NAMALWA (cell line): ENCODE results near the gene MCEMP1.
A peak's percentile ranks its signal among the peaks of the same experiment; 100 is the strongest.

Experiments
- DNase-seq: peaks from one replicate; pipeline ENCODE4 v3.0.0-alpha.2; 2015; ENCODE audit warnings: low spot score

Gene MCEMP1

DNA sequence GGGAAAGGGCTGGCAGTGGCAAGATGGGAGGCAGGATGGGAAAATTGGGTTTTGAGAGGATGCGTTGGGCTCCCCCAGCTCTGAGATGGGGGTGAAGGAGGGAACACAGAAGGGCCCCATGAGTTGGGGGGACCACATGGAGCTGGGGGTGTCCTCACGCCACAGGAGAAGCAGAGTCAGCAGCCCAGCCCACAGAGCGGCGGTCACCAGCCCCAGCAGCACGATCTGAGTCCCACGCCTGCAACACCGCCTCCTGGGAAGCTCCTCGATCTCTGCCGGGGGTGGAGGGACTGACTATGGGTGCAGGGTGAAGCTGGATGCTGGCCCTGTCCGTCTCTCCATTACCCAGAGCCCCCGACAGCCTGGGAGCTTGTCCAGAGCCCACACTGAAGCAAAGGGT lies 21.7 kb downstream of the MCEMP1 start:
- no peak for DNase-seq

DNA sequence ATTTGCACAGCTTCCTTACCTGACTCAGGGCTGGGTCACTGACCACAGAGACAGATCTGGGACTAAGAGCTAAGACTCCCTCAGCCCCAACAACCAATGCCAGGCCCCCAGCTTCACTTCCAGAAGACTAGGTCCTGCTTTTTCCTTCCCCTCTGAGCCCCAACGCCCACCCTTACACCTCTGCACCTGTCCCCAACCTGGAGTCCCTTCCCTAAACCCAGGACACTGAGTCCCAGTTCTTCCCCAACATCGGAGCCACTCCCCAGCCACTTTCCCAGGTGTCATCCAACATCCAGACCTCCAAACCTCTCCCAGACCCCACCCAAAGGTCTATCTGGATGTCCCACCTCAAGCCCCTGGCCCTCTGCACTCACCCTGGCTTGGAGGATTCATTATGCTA lies 22.1 kb downstream of the MCEMP1 start:
- DNase-seq = no peak

DNA sequence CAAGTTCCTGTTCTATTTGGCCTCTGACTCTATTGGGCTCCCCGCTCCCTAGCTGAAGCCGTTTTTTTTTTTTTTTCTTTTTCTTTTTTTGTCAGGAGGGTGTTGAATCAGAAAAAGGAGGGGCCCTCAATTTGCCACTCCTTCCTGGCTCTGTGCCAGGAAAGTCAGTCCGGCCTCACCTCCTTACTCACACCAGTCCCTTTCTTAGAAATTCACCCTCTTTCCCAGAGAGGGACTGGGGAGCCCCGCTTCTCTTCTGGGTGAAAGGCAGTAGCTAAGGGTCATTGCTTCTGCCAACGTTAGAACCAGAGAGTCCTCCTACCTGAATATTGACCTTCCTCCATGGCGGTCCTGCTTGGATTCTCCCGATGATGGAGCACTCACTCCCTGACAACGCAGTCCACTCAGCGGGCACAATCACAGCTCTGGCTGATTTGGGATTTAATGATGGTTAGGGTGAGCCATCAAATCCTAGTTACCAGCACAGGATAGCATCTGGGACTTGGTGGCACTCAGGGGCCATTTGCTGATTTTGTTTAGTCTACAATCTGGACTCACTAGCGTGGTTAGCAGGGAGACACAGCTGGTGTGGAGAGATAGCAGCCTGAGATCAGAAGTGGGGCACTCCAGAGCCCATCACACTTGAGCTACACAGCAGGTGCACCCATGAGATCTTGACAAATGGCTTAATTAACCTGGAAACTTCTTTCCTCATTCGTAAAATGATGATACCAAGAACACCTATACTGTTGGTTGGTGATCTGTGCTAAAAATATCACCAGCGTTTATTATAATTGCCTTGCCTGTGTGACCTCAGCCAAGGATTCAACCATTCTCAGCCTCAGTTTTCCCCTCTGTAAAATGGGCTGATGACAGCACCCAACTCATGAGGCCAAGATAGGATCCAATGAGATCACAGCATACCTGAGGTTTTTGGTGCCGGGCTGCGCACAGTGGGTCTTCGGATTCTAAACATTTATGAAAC lies 22.8 kb downstream of the MCEMP1 start:
- peak; percentile 78 for DNase-seq

DNA sequence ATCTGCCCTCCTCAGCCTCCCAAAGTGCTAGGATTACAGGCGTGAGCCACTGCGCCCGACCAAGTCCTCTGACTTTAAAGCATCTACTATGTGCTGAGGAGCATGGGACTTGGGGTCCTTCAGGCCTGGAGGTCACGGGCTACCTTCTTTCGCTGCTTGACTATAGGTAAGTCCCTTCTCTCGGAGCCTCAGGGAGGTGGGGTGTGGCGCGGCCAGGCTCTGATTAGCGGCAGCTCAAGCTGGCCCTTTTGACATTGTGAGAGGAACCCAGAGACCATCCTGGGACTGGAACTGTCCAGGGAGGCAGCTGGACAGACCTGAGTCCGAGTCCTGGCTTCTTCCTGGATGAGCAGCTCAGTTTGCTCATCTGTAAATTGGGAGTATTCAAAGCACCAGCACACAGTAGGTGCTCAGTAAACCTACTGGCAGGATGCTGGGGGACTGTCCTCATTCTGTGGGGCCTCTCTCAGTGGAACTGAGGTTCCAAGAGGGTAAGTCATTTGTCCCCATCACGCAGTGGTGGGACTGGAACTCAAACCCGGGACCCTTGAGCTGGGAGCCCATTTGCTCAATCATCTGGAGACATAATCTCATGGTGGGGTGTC lies 24.3 kb downstream of the MCEMP1 start:
- no peak for DNase-seq

DNA sequence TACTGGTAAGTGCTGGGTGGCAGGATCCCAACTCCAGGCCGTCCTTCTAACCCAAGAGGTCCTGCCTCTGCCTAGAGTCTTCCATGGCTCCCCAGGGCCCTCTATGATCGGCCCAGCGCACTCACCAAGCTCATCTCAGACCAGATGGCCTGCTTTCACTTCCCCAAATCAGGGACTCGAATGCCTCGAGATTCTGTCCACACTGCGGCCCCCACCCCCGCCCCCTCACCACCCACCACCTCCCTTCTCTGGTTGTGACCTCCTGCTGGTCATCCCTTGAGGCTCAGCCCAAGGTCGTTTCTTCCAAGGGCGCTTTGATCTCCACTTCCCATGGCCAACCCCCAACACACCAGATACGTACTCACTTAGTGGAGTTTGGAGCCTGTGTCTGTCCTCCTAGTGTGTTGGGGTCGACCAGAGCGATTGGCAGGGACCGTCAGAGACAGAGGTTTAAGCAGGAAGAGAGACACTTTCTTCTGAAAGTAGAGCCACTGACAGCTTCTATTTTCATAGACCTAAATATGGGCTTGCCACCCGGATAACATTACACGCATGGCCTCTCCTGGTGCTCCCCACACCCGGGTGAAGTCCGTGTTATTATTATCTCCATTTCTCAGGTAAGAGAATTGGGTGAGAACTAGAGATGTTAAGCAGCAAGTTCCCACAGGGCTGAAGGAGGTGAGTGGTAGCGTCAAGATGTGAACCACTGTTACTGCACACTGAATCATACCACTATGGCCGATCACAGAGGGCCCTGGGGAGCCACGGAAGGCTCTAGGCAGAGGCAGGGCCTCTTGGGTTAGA lies 25.0 kb downstream of the MCEMP1 start, which contains the start of gene FCER2:
Gene FCER2, minus strand, starts transcription at position 478 of the 804 bp plus-strand sequence. CDS start 2,371 bp downstream, outside the sequence.
- peak; percentile 84 for DNase-seq

DNA sequence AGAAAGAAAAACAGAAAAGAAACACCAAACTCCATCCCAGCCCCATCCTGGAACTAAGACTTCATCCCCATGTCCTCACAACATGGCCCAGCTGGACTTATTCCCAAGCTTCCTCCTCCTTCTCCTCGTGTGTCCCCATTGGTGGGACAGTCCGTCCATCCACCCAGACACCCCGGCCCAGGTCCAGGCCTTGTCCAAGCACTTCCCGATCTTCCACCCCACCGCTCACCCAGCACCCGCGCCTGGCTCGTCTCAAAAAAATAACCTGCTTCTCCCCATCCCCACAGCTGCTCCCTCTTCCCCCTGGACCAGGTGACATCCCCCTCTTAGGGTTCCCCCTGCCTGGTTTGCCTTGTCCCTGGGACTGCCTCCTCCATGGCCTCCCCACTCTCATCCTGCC lies 26.4 kb downstream of the MCEMP1 start:
- DNase-seq = no peak

DNA sequence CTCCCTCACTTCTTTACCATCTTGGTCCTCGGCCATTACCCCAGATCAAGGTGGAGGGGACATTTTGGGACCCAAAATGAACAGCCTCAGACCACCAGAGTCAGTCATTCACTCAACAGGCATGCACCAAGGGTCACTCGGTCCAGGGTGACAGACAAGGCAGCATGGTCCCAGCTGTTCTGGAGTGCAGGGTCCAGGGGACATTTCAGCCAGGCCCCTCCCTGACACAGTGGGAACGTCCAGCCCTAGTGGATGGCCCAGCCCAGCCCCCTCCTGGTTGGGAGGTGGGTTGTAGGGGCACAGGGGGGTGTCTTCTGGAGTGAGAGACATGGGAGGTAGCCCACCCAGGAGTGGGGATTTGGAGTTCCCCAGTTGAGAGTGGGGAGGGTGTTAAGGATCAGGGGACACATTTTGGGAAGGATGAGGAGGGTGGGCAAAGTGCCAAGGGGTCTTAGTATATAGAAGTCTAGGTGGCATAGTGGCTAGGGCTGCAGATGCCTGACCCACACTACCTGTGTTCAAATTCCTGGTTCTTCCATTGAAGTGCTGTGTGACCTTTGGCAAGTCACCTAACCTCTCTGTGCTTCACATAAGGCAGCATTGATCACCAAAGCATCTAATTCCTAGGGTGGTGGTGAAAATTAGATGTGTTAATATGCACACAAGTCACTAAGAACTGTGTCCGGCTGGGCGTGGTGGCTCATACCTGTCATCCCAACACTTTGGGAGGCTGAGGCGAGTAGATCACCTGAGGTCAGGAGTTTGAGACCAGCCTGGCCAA lies 27.6 kb downstream of the MCEMP1 start:
- DNase-seq = no peak

DNA sequence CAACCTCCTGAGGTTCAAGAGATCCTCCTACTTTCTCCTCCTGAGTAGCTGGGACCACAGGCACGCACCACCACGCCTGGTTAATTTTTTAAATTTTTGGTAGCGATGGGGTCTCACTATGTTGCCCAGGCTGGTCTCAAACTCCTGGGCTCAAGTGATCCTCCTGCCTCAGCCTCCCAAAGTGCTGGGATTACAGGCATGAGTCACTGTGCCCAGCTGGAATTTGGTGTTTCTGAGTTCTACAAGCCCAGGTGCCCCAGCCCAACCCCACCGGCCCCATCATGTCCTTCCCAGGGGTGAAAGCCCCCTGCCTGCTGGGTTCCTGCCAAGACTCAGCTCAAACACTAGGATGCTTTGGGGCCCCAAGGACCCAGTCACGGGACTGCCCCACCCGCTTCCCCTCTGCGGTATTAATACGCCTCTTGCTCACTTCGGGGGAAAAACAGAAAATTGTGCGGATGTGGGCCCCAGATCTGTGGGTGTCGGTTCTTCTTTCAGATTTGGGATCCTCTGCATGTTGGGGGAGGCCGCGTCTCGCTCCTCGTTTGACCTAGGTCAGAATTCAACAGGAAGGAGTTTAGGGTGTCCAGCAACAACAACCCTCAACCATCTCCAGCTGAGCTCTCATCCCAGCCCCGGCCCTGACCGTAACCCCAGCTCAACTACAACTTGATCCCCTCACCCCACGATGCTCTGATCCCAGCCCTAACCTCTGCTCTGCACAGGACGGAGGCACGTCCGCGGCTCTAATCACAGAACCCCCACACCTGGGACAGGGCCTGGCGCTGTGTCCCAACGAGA lies 28.7 kb downstream of the MCEMP1 start:
- peak; percentile 57 for DNase-seq

DNA sequence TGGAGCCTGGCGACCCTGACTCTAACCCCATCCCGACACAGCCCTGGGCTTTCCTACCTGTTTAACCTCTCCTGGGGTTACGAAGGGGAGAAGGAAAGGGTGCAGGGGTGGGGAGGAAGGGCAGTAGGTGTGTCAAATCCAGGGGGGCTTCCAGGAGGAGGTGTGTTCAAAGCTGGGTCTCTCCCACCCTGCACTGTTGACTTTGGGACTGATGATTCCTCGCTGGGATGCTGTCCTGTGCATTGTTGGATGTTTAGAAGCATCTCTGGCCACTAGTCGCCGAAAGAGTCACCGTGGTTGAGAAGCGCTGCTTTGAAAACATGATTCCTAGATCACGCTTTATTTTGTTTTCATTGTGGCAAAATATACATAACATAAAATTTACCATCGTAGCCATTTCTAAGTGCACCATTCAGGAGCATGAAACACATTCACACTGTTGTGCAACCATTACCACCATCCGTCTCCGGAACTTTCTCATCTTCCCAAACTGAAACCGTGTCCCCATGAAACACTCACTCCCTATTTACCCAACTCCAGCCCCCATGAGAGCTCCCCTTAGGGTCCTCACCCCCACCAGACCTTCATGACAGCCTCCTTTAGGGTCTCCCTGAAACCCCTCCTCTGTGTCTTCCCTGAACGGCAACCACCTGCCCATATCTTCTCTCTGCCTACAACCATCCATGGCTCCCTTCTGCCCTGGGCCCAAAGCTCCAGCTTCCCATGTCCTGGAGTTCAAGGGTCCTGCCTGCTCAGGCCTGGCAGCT lies 29.5 kb downstream of the MCEMP1 start:
- no peak for DNase-seq

DNA sequence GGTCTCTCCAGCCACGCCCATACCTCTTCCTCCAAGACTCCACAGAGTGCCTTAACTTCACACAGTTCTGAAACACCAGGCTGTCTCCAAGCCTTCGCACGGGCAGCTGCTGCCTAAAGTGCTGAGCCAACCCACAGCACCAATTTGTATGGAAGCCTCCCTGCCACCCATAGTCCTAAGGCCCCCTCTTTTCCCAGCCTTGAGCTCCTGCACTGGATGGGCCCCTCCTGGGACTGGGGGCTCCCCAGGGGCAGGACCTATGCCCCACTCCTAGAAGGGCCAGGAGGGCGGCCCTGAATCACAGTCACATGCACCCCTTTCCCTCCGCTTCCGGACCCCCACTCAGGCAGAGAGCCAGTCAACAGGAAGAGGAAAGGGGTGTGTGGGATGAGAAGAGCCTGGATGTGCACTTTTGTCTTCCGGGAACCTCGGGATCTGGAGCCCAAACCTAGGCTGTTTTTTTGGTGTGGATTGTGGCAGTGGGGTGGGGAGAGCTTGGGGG lies 30.1 kb downstream of the MCEMP1 start:
- no peak for DNase-seq

DNA sequence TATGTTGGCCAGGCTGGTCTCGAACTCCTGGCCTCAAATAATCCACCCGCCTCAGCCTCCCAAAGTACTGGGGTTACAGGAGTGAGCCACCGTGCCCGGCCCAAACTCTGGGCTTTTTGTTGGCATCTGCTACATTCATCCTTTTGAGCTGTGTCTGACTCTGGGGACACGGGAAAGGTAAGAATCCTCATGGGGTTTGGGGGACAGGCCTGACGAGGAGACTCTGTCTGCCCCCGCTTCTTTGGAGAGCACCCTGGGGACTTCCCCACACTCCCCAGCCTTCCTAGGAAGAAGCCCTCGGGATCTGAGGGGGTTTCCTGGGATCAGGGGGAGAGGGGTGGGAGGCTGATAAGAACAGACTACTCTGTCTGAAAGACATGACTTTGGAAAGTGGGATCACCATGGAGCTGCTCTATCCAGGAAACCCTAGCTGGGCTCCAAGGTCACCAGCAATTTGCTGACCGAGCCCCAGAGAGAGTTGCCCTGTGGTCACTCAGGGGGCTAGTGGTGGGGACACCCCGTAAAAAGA lies 33.1 kb downstream of the MCEMP1 start:
- DNase-seq = no peak

DNA sequence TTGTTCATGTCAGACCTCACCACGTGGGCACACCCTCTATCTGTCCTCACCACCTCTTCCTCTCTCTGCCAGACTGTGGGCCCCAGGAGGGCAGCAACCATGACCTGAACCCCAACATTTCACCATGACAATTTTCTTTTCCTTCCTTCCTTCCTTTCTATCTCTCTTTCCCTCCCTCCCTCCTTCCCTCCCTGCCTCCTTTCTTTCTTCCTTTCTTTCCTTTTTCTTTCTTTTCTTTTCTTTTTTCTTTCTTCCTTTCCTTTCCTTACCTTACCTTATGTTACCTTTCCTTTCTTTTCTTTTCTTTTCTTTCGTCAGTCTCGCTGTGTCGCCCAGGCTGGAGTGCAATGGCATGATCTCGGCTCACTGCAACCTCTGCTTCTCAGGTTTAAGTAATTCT lies 33.7 kb downstream of the MCEMP1 start:
- no peak for DNase-seq

DNA sequence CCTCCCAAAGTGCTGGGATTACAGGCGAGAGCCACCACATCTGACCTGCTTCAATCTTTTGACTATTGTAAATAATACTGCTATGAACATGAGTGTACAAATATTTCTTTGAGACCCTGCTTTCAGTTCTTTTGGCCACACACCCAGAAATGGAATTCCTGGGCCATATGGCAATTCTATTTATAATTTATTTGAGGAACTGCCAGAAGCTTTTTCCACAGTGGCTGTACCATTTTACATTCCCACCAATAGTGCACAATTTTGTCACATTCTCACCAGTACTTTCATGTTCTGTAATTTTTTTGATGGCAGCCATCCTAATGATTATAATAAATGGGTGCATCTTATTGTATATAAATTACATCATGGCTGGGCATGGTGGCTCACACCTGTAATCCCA lies 38.8 kb downstream of the MCEMP1 start:
- DNase-seq = no peak

DNA sequence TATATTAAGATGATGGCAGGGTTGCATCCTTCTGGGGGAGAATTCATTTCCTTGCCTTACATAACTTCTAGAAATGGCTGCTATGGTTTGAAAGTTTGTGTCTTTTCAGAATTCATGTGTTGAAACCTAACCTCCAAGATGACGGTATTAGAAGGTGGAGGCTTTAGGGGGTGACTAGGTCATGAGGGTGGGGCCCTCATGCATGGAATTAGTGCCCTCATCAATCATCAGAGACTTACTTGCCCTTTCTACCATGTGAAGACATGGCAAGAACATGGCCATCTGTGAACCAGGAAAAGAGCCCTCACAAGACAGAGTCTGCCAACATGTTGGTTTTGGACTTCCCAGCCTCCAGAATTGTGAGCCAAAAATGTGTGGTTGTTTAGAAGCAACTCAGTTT lies 39.9 kb downstream of the MCEMP1 start:
- no peak for DNase-seq

DNA sequence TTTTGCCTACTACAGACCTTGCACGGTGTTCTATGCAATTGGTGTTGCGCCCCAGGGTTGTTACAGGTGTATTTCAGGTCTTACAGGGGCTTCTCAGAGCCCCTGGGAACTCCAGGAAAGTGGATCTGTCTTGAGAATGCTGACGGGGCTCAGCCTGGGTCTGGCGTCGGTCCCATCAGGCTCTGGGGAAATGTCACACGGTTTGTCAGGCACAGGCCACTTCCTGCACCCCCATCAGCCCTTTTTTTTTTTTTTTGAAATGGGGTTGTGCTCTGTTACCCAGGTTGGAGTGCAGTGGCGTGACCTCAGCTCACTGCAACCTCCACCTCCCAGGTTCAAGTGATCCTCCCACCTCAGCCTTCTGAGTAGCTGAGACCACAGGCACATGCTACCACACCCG lies 41.8 kb downstream of the MCEMP1 start:
- no peak for DNase-seq

DNA sequence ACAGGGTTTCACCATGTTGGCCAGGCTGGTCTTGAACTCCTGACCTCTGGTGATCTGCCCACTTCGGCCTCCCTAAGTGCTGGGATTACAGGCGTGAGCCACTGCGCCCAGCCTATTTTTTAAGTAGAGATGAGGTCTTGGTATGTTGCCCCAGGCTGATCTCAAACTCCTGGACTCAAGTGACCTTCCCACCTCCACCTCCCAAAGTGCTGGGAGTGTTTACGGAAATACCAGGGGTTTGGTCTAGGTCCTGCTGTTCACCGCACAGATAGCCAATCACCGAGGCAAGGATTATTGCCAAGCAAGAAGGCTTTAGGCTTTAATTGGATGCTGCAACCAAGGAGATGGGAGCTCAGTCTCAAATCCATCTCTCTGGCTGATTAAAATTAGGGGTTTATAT lies 43.5 kb downstream of the MCEMP1 start:
- no peak for DNase-seq

DNA sequence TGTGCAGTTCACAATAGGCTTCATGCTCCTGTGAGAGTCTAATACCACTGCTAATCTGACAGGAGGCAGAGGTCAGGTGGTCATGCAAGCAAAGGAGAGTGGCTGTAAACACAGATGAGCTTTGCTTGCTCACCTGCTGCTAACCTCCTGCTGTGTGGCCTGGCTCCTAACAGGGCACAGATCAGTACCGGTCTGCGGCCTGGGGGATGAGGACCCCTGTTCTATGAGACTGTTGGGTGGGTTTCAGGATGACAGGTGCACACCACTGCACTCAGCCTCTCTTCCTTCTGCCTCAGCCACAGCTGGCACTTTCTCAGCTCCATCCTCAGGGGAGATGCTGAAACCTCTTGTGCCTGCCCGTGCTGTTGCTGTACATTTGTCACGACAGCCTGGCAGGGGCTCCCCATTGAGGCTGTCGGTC lies 45.4 kb downstream of the MCEMP1 start:
- no peak for DNase-seq

DNA sequence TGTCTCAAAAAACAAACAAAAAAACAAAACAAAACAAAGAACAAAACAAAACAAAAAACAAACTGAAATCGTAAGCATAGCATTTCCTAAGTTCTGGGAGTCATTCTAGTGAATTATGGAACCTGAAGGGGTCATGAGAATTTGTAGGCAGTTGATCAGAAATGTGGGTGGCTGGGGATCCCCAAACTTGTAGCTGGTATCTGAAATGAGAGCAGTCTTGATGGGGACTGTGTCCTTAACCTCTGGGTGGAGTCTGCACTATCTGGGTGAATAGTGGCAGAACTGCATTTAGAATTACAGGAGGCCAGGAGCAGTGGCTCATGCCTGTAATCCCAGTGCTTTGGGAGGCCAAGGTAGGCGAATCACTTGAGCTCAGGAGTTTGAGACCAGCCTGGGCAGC lies 48.9 kb downstream of the MCEMP1 start:
- DNase-seq = no peak

DNA sequence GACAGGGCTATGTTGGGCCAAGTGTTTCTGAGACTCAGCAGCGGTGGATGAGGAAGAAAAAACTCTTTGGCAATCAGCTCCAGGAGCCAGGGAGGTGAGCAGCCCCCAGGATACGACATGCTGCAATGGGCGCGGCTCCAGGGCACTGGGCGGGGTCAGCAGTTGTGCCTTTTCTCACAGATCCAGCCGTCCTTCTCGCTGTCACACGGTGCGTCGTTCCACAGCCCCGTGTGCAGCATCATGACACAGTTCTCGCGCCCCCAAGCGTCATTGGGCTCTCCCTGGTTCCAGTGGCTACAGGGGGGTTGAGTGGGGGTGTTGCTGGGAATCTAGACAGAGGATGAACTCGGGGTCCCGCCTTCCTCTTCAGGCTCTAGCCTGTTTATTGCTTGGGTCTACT lies 52.3 kb downstream of the MCEMP1 start:
- DNase-seq = no peak
